NCI-H1694 treated with DMSO at 0.1 percent for 48 hours (cell line): ENCODE measurements around the gene ITGBL1.

Experiments used
- DNase-seq: peaks from one replicate; lab custom pipeline; 2025; lab: John Stamatoyannopoulos, UW

The ITGBL1 gene

DNA sequence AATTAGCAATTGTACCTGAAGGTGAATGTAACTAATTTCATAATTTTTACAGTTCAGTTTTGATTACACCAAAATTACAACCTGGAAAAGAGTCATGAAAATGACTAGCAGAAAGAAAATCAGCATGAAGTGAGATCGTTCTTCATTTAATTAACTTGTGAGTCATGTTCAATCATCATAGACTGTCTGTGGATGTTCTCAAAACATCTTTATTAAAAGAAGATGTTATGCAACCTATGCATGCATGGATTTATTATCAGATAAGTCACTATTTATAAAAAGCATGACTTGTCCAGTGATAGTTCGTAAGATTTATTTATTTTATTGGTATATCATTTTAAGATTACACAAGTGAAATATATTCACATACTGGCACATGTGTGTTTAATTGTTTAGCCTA, 245.9 kb downstream of the ITGBL1 start:
- no peak for DNase-seq

DNA sequence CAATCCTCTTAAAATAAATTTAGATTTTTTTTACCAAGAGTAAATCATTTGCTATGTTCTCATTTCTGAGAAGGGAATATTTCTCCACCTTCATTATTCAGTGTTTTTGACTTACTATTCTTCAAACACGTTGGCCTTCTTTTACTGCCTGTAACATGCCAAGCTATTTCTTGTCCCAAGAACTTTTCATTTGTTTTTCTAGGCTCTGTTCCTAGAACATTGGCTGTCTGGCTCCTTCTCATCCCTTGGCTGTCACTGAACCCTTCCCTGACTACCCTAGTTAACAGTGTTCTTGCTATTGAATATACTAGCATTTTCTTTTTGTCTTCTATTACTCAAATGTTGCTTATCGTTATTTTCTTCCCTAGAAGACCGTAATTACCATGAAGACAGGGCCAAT, 248.1 kb downstream of the ITGBL1 start:
- no peak for DNase-seq

DNA sequence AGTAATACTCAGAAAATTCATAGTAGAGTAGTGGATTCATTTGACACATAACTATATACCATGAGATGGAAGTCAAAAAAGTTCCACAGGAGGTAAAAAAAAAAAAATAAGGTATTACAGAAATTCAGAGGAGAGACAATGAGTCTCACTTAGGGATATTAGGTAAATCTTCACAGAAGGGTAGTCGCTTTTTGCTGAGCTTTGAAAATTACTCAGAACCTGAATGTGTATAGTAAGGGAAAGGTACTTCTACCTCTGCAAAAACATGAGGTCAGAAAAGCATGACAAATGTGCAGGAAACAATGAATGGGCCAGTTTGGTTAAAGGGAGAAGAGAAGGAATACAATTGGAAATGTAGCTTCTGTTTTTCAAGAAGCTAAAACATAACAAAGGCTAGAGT, 250.6 kb downstream of the ITGBL1 start:
- DNase-seq, result no peak

DNA sequence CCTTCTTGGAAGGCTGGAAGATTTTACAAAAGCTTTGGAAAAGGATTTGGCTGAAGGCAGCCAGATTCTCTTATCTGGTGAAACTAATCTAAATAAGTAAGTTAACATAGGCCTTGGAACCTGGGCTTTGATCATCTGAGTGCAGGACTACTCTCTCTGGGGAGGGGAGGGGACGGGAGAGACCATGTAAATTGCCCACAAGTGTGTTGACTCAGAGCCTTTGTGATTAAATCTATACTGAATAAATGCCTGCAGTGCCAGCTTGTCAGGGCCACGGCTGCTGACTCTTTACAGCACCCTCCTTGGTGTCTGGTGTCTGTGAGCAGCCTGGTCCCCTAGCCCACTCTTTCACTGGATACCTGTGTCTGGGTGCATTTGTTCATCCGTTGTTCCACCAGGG, 251.4 kb downstream of the ITGBL1 start:
- no peak for DNase-seq

DNA sequence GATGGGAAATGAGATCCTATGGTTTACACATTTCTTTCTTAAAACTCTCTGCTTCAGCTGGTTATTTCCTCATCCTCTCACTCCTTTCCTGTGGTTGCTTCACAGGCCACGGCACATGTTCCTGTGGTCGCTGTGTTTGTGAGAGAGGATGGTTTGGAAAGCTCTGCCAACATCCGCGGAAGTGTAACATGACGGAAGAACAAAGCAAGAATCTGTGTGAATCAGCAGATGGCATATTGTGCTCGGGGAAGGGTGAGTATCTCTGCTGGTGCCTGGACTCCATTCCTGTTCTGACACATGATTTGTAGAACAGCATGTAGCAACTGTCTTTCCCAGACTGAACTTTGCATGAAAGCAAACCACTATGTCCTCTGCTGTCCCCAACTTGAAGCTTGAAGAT, 254.2 kb downstream of the ITGBL1 start:
- DNase-seq, result peak; percentile 17

DNA sequence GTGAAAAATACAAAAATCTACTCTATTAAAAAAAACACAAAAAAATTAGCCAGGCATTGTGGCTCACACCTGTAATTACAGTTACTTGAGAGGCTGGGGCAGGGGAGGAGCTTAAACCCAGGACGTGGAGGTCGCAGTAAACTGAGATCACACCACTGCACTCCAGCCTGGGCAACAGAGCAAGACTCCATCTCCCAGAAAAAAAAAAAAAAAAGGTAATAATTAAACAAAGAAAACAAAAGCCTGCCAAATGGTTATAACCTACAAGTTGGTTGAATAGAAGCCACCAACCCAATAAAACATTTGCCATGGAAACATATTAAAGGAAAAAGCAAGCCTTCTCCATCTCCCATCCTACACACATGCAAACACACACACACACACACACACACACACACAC, 255.2 kb downstream of the ITGBL1 start:
- DNase-seq, result no peak

DNA sequence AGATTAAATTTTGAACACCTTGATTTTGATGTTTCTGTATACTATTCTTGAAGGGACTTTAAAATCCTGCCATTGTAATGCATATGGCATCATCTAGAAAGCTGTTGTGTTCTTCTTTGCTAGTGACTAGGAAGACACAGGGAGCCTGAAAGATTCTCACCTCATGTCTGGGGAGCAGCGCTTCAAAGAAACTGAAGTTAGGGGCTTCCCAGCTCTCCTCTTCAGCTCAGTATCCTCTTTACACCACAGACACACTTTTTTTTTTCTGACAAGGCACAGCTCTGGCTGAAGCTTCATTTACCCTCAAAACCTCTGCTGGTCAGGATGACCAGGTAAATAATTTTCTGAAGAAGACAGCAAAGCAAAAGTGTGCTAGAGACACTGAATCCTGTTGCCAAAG, 255.6 kb downstream of the ITGBL1 start:
- DNase-seq, result no peak

DNA sequence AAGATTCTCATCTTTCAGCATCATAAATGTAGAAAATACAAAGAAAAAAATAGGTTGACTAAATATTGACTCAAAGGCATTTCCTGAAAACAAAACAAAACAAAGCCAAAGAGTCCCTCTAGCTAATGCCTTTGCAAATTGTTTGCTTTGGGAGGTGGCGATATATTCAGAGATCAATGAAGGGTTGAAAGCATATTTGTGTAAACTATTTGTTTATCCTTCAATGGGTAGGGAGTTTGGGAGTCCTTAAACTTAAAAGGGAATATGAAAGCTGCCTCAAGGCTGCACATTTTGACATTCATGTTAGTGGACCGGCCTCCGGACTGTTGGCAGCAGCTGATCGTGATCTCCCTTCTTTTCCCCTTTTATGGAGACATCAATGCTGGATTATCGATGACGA, 257.5 kb downstream of the ITGBL1 start:
- no peak for DNase-seq

DNA sequence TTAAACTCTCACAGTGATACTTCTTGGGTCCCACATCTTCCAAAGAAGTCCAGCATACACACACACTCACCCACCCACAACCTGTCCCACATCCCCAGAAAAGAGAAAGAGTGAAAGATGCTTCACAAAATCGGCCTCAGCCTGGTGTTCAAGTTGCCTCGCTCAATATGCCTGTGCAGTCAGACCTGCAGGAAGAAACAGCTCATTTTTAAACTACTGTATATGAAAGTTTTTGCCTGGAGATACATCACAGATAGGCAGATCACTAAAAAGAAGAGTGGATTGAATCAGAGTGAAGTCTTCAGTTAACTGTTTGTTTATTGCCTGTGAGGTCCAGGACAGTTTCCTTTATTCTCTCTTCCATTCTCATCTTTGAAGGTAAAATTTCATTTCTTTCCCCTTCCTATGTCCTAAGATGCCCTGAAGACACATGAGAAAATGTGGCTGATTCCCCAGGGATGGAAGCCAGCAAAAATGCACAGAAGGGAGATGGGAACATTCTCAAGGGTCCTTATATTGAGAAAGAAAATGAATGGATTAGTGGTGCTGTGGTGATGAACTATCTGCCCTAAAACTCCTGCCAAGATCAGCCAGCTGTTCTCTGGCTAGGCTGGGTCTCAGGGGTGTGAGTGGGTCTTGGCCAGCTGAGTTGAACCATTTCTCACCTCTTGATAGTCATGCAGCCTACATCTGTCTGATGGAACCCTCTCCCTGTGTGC, 259.0 kb downstream of the ITGBL1 start:
- DNase-seq, result no peak

DNA sequence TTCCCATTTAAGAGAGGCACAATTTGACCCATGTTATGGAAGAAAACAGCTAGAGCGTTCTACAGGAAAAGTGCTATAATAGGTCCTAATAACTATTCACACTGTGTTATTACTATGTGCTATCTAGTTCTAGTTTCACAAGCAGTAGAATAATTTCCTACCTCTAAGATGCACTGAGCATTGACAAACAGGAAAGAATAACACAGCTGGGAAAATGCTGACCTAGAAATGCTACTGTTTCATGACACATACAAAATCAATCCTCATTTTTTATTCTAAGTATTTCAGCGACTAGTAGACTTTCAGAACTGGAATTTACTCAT, 259.5 kb downstream of the ITGBL1 start:
- DNase-seq, result no peak

DNA sequence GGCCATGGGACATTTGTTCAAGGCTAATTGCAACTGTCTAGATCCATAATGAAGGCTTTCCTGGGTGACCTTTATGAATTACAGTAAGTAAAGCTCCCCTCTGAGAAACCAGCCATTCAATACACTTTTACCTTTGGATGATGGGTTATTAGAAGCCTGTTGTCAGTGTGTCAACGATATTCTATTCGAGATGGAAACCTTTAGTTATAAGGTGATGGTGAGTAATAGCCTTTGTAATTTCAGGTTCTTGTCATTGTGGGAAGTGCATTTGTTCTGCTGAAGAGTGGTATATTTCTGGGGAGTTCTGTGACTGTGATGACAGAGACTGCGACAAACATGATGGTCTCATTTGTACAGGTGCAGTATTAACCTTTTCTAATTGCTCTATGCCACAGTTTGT, 261.7 kb downstream of the ITGBL1 start:
- DNase-seq, result no peak

DNA sequence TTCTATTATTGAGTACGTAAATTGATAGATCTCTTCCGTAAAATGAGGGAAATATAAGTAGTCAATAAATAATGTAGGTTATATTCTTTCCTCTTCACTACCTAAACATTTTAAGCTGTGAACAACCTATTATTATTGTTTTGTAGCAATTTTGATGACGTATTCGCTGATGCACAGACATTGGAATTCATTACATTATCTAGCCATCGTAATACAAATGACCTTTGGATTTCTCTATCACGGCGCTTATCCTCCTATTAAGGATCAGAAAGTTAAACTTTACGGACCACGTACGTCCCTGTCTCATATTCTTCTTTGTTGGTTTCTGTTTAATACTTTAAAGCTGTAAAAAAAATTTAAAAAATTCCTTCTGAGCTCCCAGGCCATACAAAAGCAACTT, 264.9 kb downstream of the ITGBL1 start:
- DNase-seq, result no peak

DNA sequence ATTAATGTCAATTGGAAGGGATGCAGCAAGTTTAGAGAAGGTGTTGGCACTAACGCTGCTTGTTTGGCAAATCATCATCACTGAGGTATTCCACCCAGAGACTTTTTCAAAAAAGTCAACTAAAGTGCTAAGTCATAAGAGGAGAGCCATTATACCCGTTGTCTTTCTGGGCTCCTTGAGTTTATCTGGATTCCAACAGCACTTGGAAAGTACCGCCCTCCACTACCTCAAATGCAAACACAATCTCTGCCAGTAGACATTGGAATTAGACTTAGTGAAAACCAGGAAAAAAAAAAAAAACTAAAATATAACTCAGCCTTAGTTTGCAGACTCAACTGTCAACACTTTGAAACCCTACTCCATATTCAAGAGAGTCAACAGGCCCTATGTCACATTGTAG, 266.0 kb downstream of the ITGBL1 start:
- no peak for DNase-seq

DNA sequence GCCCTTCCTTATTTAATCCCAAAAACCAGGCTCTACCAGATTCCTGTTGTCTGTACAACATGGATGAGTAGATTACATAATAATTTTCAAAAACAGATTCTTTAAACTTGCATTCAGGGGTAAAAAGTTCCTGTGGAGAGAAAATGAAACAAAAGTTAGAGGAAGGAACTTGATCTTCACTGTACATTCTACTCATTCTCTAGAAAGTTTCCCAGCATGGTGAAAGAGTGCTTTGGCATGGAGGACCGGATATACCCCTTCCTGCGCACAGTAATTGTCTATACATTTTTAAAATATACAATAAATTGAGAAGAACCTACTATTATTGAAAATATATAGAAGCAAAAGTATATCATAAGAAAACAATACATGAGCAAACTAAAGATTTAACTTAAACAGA, 274.2 kb downstream of the ITGBL1 start:
- DNase-seq, result no peak

DNA sequence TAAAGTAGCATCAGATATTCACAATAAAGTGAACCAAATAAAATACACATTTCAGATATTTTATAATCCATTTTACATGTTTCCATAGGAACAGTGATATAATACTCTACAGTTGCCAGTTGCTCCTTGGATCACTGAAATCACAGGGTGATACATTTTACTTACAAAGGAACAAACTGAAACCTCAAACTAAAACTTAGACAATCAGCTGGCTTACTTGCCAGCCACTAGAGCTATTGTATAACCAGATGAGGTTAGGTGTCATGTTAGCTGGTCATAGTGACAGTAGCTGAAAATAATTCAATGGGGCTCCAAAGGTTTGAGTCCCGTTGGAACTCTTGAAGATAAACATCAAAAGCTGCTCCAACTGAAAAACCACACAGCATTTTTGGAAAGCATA, 274.6 kb downstream of the ITGBL1 start:
- no peak for DNase-seq

DNA sequence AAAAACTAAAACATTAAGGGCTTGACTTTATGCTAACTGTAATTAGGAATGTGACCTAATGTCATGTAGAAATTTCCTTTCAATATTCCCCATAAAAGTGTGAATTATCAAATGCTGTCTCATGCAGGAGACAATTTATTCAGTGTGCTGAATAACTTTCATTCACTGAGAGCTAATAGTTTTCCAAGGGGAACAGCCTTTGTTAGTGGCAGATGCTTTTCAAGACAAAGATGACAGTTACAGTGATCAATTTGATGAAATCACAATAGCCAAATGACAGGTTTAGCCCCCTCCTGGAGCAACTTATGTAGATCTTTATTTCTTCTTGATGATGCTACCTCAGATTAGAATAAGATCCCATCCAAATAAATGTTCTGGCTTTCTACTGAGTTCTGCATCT, 275.5 kb downstream of the ITGBL1 start:
- DNase-seq, result no peak

DNA sequence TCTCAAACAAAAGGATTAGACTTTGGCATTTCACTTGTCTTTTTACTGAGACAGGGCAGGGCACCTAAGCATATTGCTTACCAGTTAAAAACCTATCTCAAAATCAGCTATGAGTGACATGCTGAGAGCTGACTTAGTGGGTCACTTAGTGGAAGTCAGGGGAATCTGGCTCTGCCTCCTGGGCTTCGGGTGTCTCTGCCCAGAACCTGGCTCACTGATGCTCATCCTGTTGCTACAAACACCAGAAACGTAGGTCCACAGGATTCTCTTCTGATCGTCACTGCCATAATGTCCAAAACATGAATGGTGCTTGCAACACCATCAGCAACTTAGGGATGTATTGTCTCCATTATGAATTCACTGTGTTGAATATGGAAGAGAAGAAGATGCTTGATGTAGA, 276.1 kb downstream of the ITGBL1 start:
- no peak for DNase-seq

DNA sequence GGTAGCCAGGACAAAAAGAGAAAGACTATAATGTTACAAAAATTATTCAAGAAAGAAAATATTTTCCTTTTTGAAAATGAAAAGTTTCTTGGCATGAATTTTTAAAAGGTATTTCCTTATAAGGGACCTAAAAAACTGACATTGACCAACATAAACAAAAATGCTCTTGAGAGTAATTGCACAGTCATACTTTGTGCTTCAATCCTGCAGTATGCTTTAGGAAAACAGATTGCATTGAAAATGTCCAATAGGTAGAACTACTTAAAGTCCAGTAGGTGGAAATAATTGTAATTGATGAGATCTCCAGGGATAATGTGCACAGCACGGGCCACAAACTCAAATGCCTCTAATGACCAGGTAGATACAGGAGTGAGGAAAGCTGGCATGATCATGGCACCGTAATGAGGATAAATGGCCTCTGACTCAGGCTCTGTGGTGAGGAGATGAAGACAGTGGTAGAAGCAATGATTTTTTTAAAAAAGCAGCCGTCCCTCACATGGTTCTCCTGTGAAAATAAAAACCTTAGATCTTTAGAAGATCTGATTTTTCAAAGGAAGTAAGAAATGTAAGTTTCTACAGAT, 278.0 kb downstream of the ITGBL1 start:
- DNase-seq, result no peak

DNA sequence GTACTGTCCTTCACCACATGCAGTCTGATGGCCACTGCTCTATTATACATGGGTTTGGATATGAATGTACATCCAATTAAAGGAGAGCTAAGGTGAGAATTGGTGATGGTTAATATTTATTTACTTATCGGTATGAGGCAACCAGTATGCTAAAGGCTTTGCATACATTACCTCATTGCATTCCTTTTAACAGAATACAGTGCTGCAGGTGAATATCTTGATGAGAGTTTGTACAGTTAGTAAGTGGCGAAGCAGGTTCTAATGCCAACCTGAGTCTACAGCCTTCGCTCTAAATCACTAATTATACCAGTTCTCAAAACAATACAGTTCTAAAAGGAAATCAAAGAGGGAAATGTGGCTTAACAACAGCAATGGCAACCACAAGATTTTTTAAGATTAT, 284.1 kb downstream of the ITGBL1 start:
- DNase-seq, result no peak

DNA sequence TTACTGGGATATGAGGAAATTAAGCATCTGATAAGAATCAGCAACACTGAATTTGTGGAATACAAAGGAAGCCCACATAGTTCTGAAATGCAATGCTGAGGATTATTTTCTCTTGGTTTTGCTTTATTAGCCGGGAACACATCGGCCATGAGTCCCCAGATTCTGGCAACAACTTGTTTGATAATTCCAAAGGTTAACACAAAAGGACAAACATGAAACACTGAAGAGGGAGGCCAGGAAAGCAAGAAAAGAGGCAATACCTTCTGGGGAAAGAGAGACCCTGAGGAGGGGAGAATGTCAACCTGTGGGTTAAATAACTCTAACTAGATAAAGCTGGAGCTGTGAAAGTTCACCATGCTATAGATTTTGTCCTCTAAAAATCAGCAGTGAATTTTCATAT, 285.9 kb downstream of the ITGBL1 start:
- no peak for DNase-seq

DNA sequence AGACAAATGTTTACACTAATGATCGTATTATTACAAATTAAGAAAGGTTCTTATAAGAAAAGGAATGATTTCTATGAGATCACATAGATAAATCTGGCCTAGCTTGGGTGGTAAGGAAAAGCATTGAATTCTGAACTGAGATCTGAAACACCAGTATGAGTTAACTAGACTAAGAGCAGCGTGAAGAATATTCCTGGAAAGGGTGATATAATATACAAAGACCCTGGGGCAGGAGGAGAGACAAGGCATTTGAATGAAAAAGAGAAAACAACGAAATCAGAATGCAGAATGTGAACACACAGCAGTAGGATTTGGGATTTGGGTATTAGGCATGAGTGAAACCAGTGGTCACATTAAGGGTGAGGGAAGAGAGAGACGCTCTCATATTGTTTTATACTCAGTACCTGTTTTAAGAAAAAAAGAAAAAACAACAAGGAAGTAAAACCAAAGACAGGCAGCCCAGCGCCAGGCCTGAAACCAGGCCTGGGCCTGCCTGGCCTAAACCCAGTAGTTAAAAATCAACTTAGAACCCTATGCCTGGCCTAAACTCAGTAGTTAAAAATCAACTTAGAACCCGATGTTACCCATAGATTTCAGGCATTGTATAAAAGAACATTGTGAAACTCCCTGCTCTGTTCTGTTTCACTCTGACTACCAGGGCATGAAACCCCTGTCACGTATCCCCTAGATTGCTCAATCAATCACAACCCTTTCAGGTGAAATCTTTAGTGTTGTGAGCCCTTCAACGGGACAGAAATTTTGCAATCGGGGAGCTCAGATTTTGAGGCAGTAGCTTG, 287.1 kb downstream of the ITGBL1 start:
- no peak for DNase-seq

DNA sequence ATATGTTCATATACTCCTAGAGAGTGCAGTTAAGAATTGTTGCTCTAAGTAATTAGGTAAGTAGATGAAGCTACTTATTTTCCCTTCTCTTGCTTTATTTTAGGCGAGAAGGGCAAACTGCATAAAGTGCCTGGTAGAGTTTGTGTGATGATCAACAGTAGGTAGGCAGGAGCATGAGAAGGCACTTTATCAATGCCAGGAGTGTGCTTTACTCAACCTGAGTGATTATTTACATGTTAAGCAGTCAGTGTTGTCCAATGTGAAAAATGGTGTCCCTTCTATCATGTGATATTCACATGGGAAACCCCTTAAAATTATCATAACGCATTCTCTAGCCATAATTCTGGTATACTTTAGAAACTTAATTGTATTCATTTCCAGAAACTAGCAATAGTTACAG, 294.0 kb downstream of the ITGBL1 start:
- no peak for DNase-seq

DNA sequence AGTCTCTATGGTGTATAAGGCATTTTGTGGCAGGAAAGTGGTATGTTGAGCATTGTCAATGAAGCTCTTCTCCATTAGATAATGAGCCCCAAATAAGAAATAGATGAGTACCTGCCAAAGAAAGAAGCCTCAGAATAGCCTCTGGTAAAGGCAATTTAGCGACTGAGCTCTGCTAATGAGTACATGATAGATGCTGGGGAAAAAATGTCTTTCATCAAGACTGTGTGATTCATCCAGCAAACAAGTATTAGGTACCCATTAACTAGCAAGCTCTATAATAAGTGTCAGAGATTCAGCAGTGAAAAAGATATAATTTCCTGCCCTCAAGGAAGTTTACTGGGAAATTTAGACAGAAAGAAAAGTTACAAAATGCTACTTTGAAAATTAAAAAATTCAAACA, 294.6 kb downstream of the ITGBL1 start:
- no peak for DNase-seq

DNA sequence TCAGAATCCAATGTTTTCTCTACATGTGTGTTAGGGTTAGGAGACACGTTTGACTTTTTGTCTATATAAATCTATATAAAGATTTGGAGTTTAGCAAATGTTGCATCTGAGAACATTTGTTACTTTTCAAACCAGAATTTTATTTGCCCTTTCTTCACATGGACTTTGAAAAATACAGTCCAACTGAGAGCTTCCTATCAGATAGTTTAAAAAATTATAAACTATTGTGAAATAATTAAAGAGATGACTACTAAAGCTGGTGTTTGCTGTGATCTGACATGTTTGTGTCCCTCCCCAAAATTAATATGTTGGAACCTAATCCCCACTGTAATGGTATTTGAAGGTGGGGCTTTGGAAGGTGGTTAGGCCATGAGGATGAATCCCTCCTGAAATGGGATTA, 297.1 kb downstream of the ITGBL1 start:
- DNase-seq, result no peak
